HG02943 (cell line): ENCODE data around the gene ZNF446.
"Not testable (repeated sequence)": the region's sequence is repeated elsewhere in the genome, so short reads cannot be mapped to it uniquely, and the experiment has no call there.

Source experiments
- ATAC-seq: cut with Tn5 transposase; IDR thresholded peaks from one replicate; pipeline ENCODE4 v1.9.1; 2021; ENCODE audit warnings: mild to moderate bottlenecking, low read depth, moderate library complexity; ENCODE audit not compliant: unreplicated experiment

Gene ZNF446

DNA sequence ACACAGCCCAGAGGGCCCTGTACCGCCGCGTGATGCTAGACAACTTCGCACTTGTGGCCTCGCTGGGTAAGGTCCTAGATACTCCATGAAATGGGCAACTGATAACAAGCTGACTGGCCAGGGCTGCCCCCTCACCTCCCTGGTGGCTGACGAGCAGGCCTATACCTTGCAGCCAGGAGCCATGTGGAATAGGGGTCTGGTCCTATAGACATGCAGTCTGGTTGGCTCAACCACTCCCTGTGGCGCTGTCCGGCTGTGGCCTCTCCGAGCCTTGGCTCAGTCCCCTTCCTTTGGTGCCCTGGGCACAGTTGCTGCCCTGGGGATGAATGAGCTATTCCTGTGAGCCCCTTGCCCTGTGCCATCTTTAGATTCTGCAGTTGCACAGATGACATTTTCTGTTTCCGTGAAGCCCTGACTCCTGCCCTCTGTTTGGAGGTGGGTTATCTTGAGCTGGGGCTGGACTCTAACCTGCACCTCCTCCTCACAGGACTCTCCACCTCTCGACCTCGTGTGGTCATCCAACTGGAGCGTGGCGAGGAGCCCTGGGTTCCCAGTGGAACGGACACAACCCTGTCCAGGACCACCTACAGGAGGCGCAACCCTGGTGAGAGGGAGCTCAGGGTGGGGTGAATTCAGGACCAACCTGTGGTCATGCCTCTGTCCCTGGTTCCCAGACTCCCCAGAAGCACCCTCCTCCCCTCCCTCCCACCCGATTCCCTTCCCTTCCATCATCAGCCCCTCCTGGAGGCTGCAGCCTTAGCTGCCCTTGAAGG is 6.7 kb upstream of the ZNF446 start:
- ATAC-seq = no peak

DNA sequence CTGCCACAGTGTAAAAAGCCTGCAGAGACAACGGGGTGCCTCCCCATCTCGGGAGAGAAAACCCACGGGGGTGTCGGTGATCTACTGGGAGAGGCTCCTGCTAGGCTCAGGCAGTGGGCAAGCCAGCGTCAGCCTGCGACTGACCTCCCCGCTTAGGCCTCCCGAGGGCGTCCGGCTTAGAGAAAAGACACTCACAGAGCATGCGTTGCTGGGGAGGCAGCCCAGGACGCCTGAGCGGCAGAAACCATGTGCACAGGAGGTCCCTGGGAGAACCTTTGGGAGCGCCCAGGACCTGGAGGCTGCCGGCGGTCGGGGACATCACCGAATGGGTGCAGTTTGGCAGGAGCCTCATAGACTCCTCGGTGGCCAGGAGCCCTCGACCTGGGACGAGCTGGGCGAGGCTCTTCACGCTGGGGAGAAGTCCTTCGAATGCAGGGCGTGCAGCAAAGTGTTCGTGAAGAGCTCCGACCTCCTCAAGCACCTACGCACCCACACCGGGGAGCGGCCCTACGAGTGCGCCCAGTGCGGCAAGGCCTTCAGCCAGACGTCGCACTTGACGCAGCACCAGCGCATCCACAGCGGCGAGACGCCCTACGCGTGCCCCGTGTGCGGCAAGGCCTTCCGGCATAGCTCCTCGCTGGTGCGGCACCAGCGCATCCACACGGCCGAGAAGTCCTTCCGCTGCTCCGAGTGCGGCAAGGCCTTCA is 5.2 kb upstream of the ZNF446 start:
- not testable (repeated sequence) for ATAC-seq

DNA sequence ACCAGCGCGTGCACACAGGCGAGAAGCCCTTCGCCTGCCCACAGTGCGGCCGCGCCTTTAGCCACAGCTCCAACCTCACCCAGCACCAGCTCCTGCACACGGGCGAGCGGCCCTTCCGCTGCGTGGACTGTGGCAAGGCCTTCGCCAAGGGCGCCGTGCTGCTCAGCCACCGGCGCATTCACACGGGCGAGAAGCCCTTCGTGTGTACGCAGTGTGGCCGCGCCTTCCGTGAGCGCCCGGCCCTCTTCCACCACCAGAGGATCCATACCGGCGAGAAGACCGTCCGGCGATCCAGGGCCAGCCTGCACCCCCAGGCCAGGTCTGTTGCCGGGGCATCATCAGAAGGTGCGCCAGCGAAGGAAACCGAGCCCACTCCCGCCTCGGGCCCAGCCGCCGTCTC is 4.4 kb upstream of the ZNF446 start:
- ATAC-seq = no peak

DNA sequence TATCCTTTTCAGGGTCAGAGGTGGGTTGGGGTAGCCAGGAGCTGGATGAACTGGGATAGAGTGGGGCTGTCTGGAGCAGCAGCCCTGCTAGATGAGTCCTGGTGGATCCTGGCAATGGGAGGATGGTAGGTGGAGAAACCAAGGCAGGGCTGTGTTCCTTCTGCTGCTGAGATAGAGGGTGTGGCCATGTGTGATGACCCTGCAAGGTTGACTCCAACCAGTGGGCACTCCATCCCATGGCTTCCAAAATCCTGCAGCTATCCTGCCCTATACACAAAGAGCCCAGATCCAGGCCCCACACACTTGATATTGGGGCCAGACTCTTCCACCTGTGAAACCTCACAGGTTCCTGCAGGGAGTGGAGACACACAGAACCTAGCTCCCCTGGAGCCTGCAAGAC is 2.4 kb upstream of the ZNF446 start:
- no peak for ATAC-seq

DNA sequence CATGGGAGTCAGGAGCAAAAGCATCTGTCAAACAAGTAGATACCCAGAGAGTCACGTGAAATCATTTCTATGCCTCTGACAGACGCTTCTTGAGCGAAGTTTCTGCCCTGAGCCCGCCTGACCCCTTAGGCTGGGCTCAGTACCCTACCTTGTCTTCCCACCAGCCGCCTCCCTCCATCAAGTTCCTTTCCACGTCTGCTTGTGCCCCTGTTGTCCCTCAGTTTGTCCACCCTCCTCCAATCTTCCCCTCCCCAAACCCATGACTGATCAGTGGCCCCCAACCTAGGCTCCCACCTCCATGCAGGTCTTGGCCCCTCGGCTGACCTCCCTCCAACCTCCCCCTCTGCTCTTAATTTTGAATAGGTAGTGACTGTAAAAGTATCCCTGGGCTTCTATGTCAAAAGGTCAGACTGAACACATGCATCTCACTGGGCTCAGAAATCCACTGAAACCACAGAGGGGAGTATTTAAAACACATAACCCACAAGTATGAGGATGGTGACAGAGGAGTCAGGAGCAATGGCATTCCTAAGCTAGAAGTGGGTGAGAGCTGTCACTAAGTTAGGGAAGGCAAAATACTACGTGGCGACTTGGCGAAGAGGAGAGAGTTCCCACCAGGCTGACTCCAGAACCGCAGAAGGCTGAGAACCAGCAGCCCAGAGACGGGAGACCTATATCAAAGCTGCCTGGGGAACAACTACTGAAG is 1.7 kb upstream of the ZNF446 start:
- ATAC-seq = no peak

DNA sequence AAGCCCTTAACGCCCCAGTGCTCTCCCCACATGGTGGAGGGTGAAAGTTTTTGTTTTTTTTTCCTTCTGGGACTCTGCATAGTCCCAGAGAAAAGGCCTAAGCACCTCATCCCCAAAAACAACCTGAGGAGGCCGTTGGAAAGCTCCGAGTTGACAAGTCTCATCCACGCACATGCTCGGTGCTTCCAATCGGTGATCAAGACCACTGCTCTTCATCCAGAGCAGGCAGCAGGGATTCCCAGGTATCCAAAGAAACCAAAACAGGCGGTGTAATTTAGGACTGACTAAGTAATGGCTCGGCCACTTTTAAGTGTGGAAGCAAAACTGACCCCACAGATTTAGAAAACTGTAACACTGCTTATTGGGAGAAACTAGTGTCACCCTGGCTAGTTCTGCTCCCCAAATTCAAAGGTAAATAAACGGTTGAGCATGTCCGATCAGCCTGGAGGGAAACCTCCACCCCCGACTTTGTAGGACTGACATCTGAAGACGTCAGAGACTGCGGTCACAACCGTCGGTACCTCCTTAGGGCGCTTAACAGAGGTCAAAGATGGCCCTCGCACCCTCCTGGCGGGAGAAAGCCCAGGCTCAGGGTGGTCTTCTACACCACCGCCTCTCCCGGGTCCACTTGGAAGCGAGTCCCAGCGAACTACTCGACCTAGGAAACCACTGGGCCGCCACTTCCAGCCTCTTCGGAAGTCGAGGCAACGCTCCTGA is 997 bp upstream of the ZNF446 start:
- peak; percentile 4 for ATAC-seq

DNA sequence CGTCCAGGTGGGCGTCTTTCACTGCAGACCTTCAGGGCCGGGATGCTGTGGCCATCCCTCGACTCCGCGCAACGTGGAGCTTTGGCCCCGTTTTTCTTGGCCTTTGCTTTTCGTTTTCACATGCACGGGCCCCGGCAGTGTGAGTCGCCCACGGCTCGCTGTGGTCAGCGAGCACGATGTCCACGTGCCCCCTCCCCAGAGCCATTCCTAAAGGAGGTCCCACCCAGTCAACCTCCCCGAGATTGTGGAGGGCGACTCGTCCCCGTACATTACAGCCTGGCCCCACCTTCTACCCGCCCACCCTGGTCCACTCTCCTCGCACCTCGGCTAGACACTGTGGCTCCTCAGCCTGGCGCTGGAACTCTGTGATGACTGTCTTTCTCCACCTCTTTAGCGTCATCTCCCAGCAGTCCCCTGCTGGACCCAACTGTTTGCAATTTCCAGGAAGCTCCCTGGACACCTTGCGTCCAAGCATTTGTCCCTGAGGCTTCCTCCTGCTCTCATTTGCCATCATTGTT is 405 bp downstream of the ZNF446 start:
- no peak for ATAC-seq

DNA sequence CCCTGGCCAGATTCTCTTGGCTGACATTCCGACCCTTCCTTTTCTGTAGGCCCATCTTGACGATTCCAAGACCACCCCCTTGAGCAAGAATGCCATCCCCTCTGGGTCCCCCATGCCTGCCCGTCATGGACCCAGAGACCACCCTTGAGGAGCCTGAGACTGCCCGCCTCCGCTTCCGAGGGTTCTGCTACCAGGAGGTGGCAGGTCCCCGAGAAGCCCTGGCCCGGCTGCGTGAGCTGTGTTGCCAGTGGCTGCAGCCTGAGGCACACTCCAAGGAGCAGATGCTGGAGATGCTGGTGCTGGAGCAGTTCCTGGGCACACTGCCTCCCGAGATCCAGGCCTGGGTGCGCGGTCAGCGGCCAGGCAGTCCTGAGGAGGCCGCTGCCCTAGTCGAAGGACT is 978 bp downstream of the ZNF446 start:
- no peak for ATAC-seq

DNA sequence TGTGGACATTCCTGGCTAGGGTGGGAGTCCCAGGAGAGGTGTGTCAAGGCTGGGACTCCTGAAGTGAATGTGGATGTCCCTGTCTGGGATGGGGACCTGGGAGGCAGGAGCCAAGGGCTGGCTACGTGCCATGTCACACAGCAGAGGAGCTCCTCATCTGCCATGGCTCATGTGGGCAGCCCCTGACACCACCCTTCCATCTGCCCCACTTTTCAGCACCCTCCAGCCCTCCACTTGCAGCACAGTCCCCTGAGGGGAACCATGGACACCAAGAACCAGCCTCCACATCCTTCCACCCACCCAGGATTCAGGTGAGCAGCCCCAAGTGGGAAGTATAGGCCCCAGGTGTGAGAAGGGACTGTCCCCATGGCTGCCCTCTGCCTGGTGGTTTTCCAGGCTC is 1.7 kb downstream of the ZNF446 start:
- no peak for ATAC-seq

DNA sequence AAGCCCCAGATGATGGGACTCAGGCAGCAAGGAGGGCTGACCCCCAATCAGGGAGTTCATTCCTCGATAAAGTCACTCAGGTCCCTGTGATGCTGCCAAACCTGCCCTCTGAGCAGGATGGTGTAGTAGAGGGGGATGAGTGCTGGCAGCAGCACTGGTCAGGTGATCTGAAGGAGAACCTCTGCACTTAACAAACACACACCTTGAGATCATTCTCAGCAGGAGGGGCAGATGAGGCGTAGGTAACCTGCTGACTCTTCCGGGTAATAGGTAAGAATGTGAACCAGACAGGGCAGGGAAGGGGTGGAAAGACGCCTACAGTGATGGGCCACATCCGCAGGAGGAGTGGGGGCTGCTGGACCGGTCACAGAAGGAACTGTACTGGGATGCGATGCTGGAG is 3.2 kb downstream of the ZNF446 start:
- no peak for ATAC-seq

DNA sequence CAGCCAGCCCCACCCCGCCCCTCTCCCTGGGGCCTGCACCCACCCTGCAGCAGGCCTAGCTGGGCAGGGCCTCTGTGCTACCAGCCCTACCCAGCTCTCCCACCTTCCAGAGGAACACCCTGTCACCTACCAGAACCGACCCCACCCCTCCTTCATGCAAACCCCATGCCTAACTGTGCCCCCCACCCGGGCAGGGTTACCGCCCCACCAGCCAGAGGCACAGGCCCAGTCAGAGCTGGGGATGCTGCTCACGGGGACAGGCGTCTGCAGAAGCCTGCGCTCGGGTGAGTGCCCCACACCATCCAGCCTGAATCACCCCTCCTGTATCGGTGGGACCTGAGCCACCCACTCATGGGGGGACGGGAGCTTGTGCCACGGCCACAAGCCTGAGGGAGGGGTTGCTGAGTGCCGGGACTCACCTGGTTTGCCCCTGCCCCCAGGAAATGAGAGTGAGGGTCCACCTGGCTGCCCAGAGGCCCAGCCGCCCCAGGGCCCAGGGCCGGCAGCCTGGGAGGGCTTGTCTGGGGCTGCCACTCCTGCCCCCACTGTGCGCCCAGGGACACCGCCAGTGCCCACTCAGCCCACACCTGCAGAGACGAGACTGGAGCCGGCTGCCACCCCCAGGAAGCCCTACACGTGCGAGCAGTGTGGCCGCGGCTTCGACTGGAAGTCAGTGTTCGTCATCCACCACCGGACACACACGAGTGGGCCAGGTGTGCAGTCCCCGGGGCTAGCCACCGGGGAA is 3.8 kb downstream of the ZNF446 start:
- no peak for ATAC-seq

DNA sequence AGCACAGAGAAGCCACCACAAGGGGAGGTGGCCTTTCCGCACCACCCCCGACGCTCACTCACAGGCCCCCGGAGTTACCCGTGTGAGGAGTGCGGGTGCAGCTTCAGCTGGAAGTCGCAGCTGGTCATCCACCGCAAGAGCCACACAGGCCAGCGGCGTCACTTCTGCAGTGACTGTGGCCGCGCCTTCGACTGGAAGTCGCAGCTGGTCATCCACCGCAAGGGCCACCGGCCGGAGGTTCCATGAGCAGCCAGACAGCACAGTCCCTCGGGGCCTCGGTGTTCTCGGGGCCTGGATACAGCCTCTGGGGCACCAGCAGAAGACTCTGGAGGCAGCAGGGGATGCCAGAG is 4.3 kb downstream of the ZNF446 start:
- ATAC-seq = no peak

DNA sequence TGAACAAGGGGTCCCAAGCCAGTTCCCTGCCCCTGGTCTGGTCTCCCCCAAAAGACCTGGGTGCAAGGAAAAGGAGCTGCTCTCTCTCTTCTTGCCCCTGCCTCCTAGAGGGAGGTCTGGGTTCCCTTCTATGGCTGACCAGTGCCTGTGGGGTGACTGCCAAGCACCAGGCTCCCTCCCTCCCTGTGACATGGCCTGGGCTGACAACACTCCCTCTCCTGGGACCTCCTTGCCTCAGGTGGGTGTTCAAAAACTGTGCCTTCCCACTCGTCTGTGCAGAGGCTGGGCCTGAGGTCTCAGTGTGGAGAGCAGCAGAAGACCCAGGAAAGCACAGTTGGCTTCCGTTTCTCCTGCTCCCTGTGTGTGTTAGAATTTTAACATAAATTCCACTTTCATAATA is 4.7 kb downstream of the ZNF446 start:
- ATAC-seq = no peak

DNA sequence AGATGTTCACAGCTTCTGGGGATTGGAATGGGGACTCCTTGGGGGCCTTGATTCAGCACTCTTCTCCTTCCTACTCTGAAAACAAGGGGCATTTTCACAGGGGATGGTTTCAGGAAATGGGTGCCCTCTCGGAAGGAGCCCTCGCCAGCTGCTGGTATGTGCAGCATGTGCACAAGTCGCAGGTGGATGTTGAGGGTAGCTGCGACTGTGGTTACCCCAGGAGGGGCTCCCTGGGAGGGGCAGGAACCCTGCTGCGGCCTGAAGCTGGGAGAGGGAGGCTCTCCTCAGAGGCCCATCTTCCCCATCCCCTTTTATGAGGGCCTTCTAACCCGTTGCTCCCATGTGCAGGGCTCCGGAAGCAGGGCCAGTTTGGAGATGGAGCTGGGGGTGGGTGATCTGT is 6.2 kb downstream of the ZNF446 start:
- ATAC-seq = no peak

DNA sequence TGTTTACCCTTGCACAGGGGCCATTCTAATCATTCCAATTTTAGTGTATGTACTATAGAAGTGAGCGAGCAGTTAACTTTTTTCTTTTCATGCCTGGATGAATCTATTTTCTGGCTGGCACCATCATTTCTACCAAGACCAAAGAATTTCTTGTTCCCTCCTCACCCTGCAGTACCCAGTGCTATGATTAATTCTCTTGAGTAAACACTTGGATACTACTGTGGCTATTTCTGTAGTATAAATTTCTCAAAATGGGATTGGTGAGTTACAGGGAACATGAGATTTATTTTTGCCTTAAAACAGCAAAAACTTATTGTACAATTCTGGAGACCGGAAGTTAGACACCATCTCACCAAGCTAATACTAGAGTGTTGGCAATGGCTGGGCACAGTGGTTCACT is 7.6 kb downstream of the ZNF446 start:
- no peak for ATAC-seq

DNA sequence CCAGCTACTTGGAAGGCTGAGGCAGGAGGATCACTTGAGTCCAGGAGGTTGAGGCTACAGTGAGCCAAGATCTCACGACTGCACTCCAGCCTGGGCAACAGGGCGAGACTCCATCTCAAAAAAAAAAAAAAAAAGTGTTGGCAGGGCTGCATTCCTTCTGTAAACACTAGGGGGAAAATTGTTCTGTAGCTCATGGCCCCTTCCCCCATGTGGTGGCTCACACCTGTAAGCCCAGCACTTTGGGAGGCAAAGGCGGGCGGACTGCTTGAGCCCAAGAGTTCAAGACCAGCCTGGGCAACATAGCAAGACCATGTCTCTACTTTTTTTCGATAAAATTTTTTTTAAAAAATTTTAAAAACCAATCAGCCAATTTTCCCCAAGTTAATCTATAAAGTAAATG is 8.2 kb downstream of the ZNF446 start:
- ATAC-seq = not testable (repeated sequence)

DNA sequence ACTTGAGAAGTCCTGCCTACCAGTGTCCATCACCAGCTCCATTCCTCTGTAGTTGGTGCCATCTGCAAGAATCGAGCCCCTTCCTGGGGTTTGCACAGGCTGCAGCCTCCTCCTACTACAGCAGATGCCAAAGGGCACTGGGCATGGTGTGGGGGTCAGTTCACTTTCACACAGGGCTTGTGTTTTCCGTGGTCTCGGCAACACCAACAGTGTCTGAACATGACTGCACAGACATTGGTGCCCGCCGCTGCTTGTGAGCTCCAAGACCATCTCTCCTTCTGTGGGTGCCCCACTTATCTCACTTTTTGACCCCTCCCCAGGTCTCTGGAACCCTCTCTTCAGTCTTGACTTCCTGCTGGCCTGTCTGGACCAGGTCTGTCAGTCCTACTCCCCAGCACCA is 15.2 kb downstream of the ZNF446 start:
- ATAC-seq = no peak

DNA sequence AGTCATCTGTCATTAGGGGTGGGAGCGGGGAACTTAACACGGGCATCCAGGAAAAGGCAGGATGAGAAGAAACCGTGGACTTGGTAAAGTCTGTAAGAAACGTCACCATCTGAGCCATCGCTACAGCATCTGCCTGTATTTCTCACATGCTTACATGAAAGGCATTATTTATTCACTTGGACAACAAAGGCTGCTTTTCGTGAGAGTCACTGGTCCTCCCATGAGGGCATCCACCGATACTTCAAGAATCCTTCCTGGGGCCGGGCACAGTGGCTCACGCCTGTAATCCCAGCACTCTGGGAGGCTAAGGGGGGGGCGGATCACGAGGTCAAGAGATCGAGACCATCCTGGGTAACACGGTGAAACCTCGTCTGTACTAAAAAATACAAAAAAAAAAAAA is 16.1 kb downstream of the ZNF446 start:
- no peak for ATAC-seq

DNA sequence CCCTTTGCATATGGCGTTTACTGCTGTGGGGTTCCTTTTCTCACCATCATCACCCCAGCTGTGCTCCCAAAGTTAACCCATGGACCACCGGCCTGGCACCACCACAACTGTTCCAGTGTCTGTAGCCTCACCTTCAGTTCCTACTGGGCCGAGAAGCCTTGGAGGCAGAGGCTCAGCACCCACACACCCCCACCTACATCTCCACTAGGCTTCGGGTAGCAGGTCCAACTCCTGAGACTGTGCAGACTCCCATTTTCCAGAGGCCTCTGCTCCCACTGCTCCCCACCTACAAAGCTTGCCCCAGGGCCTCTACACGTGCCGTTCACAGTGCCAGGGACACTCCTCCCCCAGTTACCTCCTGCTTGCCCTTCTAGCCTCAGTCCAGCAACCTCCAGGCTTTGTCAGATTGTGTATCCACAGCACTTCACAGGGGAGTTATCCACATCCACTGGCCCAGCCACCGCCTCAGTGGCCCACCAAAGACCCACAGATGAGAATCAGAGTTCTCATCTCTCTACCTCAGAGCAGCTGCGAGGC is 21.6 kb downstream of the ZNF446 start:
- ATAC-seq = no peak
